ENCODE data around the gene BAZ1A. TPM values are rescaled to one million over a fixed set of nuclear protein-coding genes. Genes with fewer than 3 reads are reported as not detected.

BAZ1A gene
- total and polyA plus RNA-seq, 10 of the 15 experiments (the other 5 are each of a cell fraction or from before 2014, with no cell fraction given) = 34.3 to 96.5 (median 50.7) TPM

- RAD21 ChIA-PET (ENCODE audit: unreplicated experiment) = interaction anchor here (2.3 to 4.3 kb wide), 2 partner anchors 13 to 50 kb away, joined by 18 to 72 read pairs; no protein-coding TSS in a partner anchor
- H3K4me3 ChIP-seq = no peak overlapping the region
- SMC1A ChIA-PET (ENCODE audit: uncharacterized antibody, unreplicated experiment) = interaction anchor here (1.1 to 5.7 kb wide), 5 partner anchors 14 to 262 kb away, joined by 3 to 82 read pairs (median 5); no protein-coding TSS in a partner anchor
- H3K9me3 ChIP-seq (replicated peaks; ENCODE audit: control insufficient read depth, insufficient read depth, low read length) = no peaks in the 10 kb centered on the region
- H2AFZ ChIP-seq (ENCODE audit: control insufficient read depth, low read depth, low read length) = no peak overlapping the region
- no TSS peak for BruUV-seq (replicated peaks)
- FAIRE-seq (no peak), ATAC-seq (no peak), DNase-seq (ENCODE audit: low read depth, low spot score) (no peak)
- no peaks in the 10 kb centered on the region for H4K20me1 ChIP-seq (ENCODE audit: control insufficient read depth, insufficient read depth)
- H3K27me3 ChIP-seq (replicated peaks in 1 of 2; ENCODE audit: control insufficient read depth in 2 of 2, insufficient read depth in 2 of 2, low read length in 1 of 2) = no peaks in the 10 kb centered on the region
- POLR2A ChIA-PET = interaction anchor here (1.2 kb wide), 2 partner anchors 9 to 55 kb away, joined by 3 to 5 read pairs; partner anchors contain the start of gene CFL2
- intact Hi-C loops (cut with micrococcal nuclease; ENCODE audit: unreplicated experiment) (loop anchor here (1.0 kb wide), 1 partner anchor 52 kb away; no protein-coding TSS in a partner anchor), in situ Hi-C loops (cut with MboI) (loop anchor here (5.0 kb wide), 1 partner anchor 52 kb away; no protein-coding TSS in a partner anchor)
- H3K36me3 ChIP-seq (ENCODE audit: control insufficient read depth in 2 of 2, insufficient read depth in 2 of 2, low read length in 1 of 2) = no peaks in the 10 kb centered on the region
- CTCF ChIA-PET = interaction anchor here (0.7 to 5.4 kb wide), 8 partner anchors 8 to 124 kb away, joined by 4 to 145 read pairs (median 14); no protein-coding TSS in a partner anchor
- TF ChIP-seq USF1 (IDR thresholded peaks at IDR 0.05; ENCODE audit: borderline replicate concordance, extremely low read length, insufficient read depth, low read depth, low read length) = no peak
- TF ChIP-seq RFX5 (IDR thresholded peaks at IDR 0.05; ENCODE audit: low read depth, low read length) = no peak
- TF ChIP-seq EP300 (IDR thresholded peaks at IDR 0.05; ENCODE audit: borderline replicate concordance in 1 of 2, control insufficient read depth in 1 of 2, low read depth in 2 of 2, low read length in 2 of 2) = no peak
- no peak for TF ChIP-seq PRDM15 (CRISPR knock-in tag; IDR thresholded peaks at IDR 0.05)
- no peak for TF ChIP-seq YBX1 (IDR thresholded peaks at IDR 0.05)
- TF ChIP-seq BCL3 (IDR thresholded peaks at IDR 0.05; ENCODE audit: borderline replicate concordance, insufficient read depth, low read depth, low read length, poor library complexity, severe bottlenecking) = no peak
- no peak for TF ChIP-seq POU2F2 (IDR thresholded peaks at IDR 0.05; ENCODE audit: borderline replicate concordance, low read depth, low read length)
- TF ChIP-seq HDAC6 (IDR thresholded peaks at IDR 0.05; ENCODE audit: unreplicated experiment) = no peak
- 79% methylated on average over 3 of the region's 3 CpGs for WGBS (ENCODE audit: insufficient coverage, insufficient replicate concordance, low lambda C conversion rate, missing lambda C conversion rate)
- H3K79me2 ChIP-seq (ENCODE audit: control insufficient read depth, insufficient read depth, low read length) = no peaks in the 10 kb centered on the region
- H3K4me2 ChIP-seq (ENCODE audit: control insufficient read depth, insufficient read depth) = no peak overlapping the region
- no peak overlapping the region for H3K27ac ChIP-seq (ENCODE audit: control insufficient read depth, insufficient read depth)
- H3K9ac ChIP-seq (ENCODE audit: control insufficient read depth, insufficient read depth, low read length) = no peak overlapping the region
- H3K4me1 ChIP-seq (ENCODE audit: control insufficient read depth, insufficient read depth, low read length) = no peaks in the 10 kb centered on the region
Observed at GRCh38 chr14:34723867-34724266, 151.3 kb downstream of the BAZ1A start.

Data from GM12878 (cell line).